OCI-LY7 (cell line): Measurements from ENCODE around the gene TRIP10. TPM values are rescaled to one million over a fixed set of nuclear protein-coding genes. Genes with fewer than 3 reads are reported as not detected.

ENCODE experiments used
- BruUV-seq: library from RNA; stranded (reverse); fragments of 400-500 nt; replicated peaks from 2 replicates; lab custom pipeline; 2021; lab: Mats Ljungman, UMichigan
- CTCF ChIA-PET: fragments of 300-600 bp; sonication (Branson Sonifier 250); formaldehyde crosslinking; loops from one replicate; lab custom pipeline; 2022; ENCODE audit warnings: antibody characterized with exemption; ENCODE audit not compliant: unreplicated experiment; lab: Charles Lee
- POLR2A ChIA-PET: fragments of 300-600 bp; sonication (Branson Sonifier 250); formaldehyde crosslinking; loops from one replicate; lab custom pipeline; 2022; ENCODE audit warnings: antibody characterized with exemption; lab: Charles Lee
- DNase-seq: peaks from one replicate; pipeline ENCODE4 v3.0.0-alpha.2; 2015; ENCODE audit warnings: low spot score
- H2AFZ ChIP-seq: fragments of 200-600 bp; sonication (generic), shearing (Covaris generic); 2 replicates; pipeline ENCODE4 v1.6.1; 2014; ENCODE audit warnings: mild to moderate bottlenecking, antibody characterized with exemption, low read length, moderate library complexity
- H3K27ac ChIP-seq: fragments of 200-600 bp; sonication (generic); 2 replicates; pipeline ENCODE4 v1.5.1; 2014; ENCODE audit warnings: mixed run types, low read depth, mild to moderate bottlenecking, moderate library complexity, low read length, inconsistent platforms; ENCODE audit not compliant: poor library complexity, severe bottlenecking
- H3K36me3 ChIP-seq: fragments of 200-600 bp; sonication (generic); 2 replicates; pipeline ENCODE4 v1.6.1; 2014; ENCODE audit warnings: mild to moderate bottlenecking, antibody characterized with exemption, low read length, moderate library complexity, mixed read lengths; ENCODE audit not compliant: insufficient read depth
- H3K4me1 ChIP-seq: fragments of 200-600 bp; sonication (generic); 2 replicates; pipeline ENCODE4 v1.5.1; 2014; ENCODE audit warnings: mild to moderate bottlenecking, low read length; ENCODE audit not compliant: insufficient read depth, poor library complexity, severe bottlenecking
- H3K4me2 ChIP-seq: fragments of 200-600 bp; sonication (generic); 2 replicates; pipeline ENCODE4 v1.6.1; 2014; ENCODE audit warnings: mild to moderate bottlenecking, low read length
- H3K4me3 ChIP-seq: fragments of 200-600 bp; sonication (generic); 2 replicates; pipeline ENCODE4 v1.5.1; 2014; ENCODE audit warnings: mild to moderate bottlenecking, low read depth, low read length; ENCODE audit not compliant: poor library complexity, severe bottlenecking
- H3K79me2 ChIP-seq: fragments of 200-600 bp; sonication (generic); 2 replicates; pipeline ENCODE4 v1.6.1; 2016; ENCODE audit warnings: low read depth, mild to moderate bottlenecking, low read length, moderate library complexity, mixed read lengths; ENCODE audit not compliant: insufficient read depth
- H3K9me2 ChIP-seq: fragments of 200-600 bp; sonication (generic); 2 replicates; pipeline ENCODE4 v1.6.1; 2016; ENCODE audit warnings: mild to moderate bottlenecking, low read length, mixed read lengths; ENCODE audit not compliant: insufficient read depth
- H3K9me3 ChIP-seq: fragments of 200-600 bp; sonication (generic); 2 replicates; pipeline ENCODE4 v1.6.1; 2014; ENCODE audit warnings: mild to moderate bottlenecking, mixed run types, low read length, mixed read lengths
- H4K20me1 ChIP-seq: fragments of 200-600 bp; sonication (generic); 2 replicates; pipeline ENCODE4 v1.6.1; 2014; ENCODE audit warnings: mild to moderate bottlenecking, antibody characterized with exemption, low read length, moderate library complexity, mixed read lengths; ENCODE audit not compliant: insufficient read depth
- CTCF ChIP-seq: fragments of 200-600 bp; sonication (generic); conservative IDR thresholded peaks from 2 replicates; pipeline ENCODE4 v1.5.1; 2014; ENCODE audit warnings: mild to moderate bottlenecking, antibody characterized with exemption, low read length, moderate library complexity, mixed read lengths
- EZH2phosphoT487 ChIP-seq: fragments of 200-600 bp; sonication (generic); IDR thresholded peaks from 2 replicates; pipeline ENCODE4 v1.6.1; 2018; ENCODE audit warnings: low read depth, borderline replicate concordance, mild to moderate bottlenecking, mixed run types, antibody characterized with exemption, low read length, moderate library complexity, mixed read lengths
- intact Hi-C: fragments of 100-400 bp; cut with micrococcal nuclease; formaldehyde crosslinking; loops from one replicate; pipeline ENCODE4 v1.10.0; 2022; ENCODE audit not compliant: unreplicated experiment
- total RNA-seq, 2 experiments: library from RNA; depleted of rRNA in 1 of 2; stranded (reverse); fragments of >200 nt in 1 of 2; shearing (Covaris generic) in 1 of 2; gene quantifications; 2 replicates each; pipeline ENCODE4 v1.2.3, GENCODE V29; 2014 to 2022

The TRIP10 gene
- total RNA-seq, 2 experiments from 2014 or later, result 16.1 to 19.9 TPM

GRCh38 chr19:6730153-6730804 lies 9.2 kb upstream of the TRIP10 start:
- POLR2A ChIA-PET, result no interaction called here
- BruUV-seq, result no TSS peak
- peaks cover 20% of the 10 kb centered on the region for H3K4me1 ChIP-seq
- no peaks in the 10 kb centered on the region; the same call in 1 of the 2 replicates for H3K36me3 ChIP-seq
- H3K27ac ChIP-seq, result no peak overlapping the region
- no peak overlapping the region for H2AFZ ChIP-seq
- no peak for TF ChIP-seq CTCF
- TF ChIP-seq EZH2phosphoT487, result no peak
- DNase-seq, result peak; percentile 89
- CTCF ChIA-PET, result interaction anchor here (0.6 kb wide), 1 partner anchor 803 kb away, joined by 3 read pairs; no protein-coding TSS in a partner anchor
- no peak overlapping the region for H3K4me3 ChIP-seq
- no peaks in the 10 kb centered on the region for H3K9me2 ChIP-seq
- no peak overlapping the region for H3K4me2 ChIP-seq
- intact Hi-C loops, result no loop called here
- H3K79me2 ChIP-seq, result peaks cover 1% of the 10 kb centered on the region; the same call in 1 of the 2 replicates
- H3K9me3 ChIP-seq, result no peaks in the 10 kb centered on the region
- H4K20me1 ChIP-seq, result no peaks in the 10 kb centered on the region

- Histone ChIP-seq H3K9me3 (no peaks in the 10 kb centered on the region), H3K9me2 (no peaks in the 10 kb centered on the region), H3K36me3 (no peaks in the 10 kb centered on the region; the same call in 1 of the 2 replicates), H2AFZ (no peak overlapping the region), H3K79me2 (peaks cover 9% of the 10 kb centered on the region; the same call in 1 of the 2 replicates), H4K20me1 (no peaks in the 10 kb centered on the region), H3K4me3 (no peak overlapping the region), H3K4me2 (no peak overlapping the region), H3K4me1 (peaks cover 26% of the 10 kb centered on the region), H3K27ac (no peak overlapping the region)
- ChIA-PET CTCF (interaction anchor here (0.6 kb wide), 1 partner anchor 803 kb away, joined by 3 read pairs; no protein-coding TSS in a partner anchor), POLR2A (no interaction called here)
- no peak for DNase-seq
- intact Hi-C loops, result no loop called here
- no TSS peak for BruUV-seq
- TF ChIP-seq EZH2phosphoT487, result no peak
- no peak for TF ChIP-seq CTCF
These were observed 8.4 kb upstream of the TRIP10 start for GRCh38 chr19:6730941-6731670.
